Measurements from ENCODE around the gene FAM78B. TPM values are rescaled to one million over a fixed set of nuclear protein-coding genes. Genes with fewer than 3 reads are reported as not detected.

Gene FAM78B
- total and polyA plus RNA-seq, 2 of the 8 experiments (the other 6 are each of a cell fraction or from before 2014, with no cell fraction given): 2.3 to 3.6 TPM

DNA sequence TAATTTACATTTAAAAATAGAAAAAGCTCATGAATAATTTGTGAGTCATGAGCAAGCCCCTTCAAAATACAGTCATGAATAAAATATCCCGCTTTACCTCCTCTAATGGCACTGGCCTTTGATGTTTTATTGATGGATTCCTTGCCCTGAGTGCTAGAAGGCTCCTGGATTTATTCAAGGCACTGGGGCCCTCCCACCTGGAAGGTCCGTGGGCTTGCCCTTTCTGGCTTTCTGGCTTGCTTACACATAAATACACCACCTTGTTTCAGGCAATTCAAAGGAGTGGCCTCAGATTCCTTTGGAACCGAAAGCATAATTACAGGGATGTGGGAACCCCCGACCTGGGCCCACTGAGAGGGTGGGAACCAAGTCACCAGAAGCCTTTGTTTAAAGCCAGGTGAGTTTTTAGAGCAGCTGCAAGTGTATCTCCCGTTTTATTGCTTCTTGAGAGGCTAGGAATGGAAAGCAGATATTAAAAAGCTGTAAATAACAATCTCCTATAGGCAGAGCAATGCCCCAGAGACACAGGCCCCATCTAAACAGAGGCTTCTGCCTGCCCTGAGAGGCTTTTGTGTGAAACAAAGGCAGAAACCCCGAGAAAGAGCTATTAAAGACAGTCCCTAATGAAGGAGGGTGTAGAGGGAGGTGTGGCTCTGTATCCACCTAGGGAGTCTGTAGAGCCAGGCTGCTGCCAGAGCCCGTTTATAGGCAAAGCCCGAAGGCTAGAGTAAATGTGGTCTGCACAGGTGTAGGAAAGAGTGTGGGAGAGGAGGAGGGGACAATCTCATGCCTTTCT lies 126.4 kb downstream of the FAM78B start (continued):
- TF ChIP-seq, protein P1, sequence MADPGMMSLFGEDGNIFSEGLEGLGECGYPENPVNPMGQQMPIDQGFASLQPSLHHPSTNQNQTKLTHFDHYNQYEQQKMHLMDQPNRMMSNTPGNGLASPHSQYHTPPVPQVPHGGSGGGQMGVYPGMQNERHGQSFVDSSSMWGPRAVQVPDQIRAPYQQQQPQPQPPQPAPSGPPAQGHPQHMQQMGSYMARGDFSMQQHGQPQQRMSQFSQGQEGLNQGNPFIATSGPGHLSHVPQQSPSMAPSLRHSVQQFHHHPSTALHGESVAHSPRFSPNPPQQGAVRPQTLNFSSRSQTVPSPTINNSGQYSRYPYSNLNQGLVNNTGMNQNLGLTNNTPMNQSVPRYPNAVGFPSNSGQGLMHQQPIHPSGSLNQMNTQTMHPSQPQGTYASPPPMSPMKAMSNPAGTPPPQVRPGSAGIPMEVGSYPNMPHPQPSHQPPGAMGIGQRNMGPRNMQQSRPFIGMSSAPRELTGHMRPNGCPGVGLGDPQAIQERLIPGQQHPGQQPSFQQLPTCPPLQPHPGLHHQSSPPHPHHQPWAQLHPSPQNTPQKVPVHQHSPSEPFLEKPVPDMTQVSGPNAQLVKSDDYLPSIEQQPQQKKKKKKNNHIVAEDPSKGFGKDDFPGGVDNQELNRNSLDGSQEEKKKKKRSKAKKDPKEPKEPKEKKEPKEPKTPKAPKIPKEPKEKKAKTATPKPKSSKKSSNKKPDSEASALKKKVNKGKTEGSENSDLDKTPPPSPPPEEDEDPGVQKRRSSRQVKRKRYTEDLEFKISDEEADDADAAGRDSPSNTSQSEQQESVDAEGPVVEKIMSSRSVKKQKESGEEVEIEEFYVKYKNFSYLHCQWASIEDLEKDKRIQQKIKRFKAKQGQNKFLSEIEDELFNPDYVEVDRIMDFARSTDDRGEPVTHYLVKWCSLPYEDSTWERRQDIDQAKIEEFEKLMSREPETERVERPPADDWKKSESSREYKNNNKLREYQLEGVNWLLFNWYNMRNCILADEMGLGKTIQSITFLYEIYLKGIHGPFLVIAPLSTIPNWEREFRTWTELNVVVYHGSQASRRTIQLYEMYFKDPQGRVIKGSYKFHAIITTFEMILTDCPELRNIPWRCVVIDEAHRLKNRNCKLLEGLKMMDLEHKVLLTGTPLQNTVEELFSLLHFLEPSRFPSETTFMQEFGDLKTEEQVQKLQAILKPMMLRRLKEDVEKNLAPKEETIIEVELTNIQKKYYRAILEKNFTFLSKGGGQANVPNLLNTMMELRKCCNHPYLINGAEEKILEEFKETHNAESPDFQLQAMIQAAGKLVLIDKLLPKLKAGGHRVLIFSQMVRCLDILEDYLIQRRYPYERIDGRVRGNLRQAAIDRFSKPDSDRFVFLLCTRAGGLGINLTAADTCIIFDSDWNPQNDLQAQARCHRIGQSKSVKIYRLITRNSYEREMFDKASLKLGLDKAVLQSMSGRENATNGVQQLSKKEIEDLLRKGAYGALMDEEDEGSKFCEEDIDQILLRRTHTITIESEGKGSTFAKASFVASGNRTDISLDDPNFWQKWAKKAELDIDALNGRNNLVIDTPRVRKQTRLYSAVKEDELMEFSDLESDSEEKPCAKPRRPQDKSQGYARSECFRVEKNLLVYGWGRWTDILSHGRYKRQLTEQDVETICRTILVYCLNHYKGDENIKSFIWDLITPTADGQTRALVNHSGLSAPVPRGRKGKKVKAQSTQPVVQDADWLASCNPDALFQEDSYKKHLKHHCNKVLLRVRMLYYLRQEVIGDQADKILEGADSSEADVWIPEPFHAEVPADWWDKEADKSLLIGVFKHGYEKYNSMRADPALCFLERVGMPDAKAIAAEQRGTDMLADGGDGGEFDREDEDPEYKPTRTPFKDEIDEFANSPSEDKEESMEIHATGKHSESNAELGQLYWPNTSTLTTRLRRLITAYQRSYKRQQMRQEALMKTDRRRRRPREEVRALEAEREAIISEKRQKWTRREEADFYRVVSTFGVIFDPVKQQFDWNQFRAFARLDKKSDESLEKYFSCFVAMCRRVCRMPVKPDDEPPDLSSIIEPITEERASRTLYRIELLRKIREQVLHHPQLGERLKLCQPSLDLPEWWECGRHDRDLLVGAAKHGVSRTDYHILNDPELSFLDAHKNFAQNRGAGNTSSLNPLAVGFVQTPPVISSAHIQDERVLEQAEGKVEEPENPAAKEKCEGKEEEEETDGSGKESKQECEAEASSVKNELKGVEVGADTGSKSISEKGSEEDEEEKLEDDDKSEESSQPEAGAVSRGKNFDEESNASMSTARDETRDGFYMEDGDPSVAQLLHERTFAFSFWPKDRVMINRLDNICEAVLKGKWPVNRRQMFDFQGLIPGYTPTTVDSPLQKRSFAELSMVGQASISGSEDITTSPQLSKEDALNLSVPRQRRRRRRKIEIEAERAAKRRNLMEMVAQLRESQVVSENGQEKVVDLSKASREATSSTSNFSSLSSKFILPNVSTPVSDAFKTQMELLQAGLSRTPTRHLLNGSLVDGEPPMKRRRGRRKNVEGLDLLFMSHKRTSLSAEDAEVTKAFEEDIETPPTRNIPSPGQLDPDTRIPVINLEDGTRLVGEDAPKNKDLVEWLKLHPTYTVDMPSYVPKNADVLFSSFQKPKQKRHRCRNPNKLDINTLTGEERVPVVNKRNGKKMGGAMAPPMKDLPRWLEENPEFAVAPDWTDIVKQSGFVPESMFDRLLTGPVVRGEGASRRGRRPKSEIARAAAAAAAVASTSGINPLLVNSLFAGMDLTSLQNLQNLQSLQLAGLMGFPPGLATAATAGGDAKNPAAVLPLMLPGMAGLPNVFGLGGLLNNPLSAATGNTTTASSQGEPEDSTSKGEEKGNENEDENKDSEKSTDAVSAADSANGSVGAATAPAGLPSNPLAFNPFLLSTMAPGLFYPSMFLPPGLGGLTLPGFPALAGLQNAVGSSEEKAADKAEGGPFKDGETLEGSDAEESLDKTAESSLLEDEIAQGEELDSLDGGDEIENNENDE (IDR thresholded peaks at IDR 0.05; ENCODE audit: insufficient replicate concordance, low read length): no peak
- no peak for TF ChIP-seq RFX5 (IDR thresholded peaks at IDR 0.05; ENCODE audit: borderline replicate concordance, low read depth, low read length)
